Stimulated activated CD8-positive, alpha-beta memory T cell treated with anti-CD3 and anti-CD28 coated beads, Interleukin-15, amount 100 ng/mL, for 4 hours (primary cell): Measurements from ENCODE around the gene CRCP.
"Not testable (repeated sequence)": the region's sequence is repeated elsewhere in the genome, so short reads cannot be mapped to it uniquely, and the experiment has no call there.

Source experiments
- DNase-seq, 2 donors: peaks; one replicate each; pipeline ENCODE4 v3.0.0-alpha.2; 2020; ENCODE audit warnings: low read depth in 2 of 2

The CRCP gene

GRCh38 chr7:66114743-66115649, at the start of gene CRCP:
CRCP (plus strand) TSS chr7:66114847; CDS start chr7:66114963, 116 bp downstream.
- peak; percentile 67 to 69 for DNase-seq

- DNase-seq: no peak
Observed at GRCh38 chr7:66069732-66070131, 44.9 kb upstream of the CRCP start.

- DNase-seq: no peak
Observed at GRCh38 chr7:66070222-66070621, 44.4 kb upstream of the CRCP start.

GRCh38 chr7:66072208-66072607, 42.4 kb upstream of the CRCP start:
- not testable (repeated sequence) for DNase-seq

GRCh38 chr7:66075590-66076461, 38.8 kb upstream of the CRCP start, which contains the start of gene ASL:
ASL (plus strand) TSS chr7:66075819; CDS start chr7:66076082, 263 bp downstream.
- DNase-seq: peak; percentile 71 to 79

GRCh38 chr7:66076462-66077329, 38.0 kb upstream of the CRCP start:
- DNase-seq: no peak

- DNase-seq: no peak
Observed at GRCh38 chr7:66078067-66078466, 36.6 kb upstream of the CRCP start.

- DNase-seq: no peak
Observed at GRCh38 chr7:66082083-66082482, 32.6 kb upstream of the CRCP start.

- no peak for DNase-seq
Observed at GRCh38 chr7:66082886-66083415, 31.7 kb upstream of the CRCP start.

- DNase-seq: no peak
Observed at GRCh38 chr7:66083677-66084076, 31.0 kb upstream of the CRCP start.

- DNase-seq: no peak
Observed at GRCh38 chr7:66088861-66089838, 25.5 kb upstream of the CRCP start.

GRCh38 chr7:66092654-66093053, 22.0 kb upstream of the CRCP start:
- no peak for DNase-seq

- no peak for DNase-seq
Observed at GRCh38 chr7:66095010-66095409, 19.6 kb upstream of the CRCP start.

GRCh38 chr7:66099232-66099550, 15.5 kb upstream of the CRCP start:
- no peak for DNase-seq

- DNase-seq: no peak
Observed at GRCh38 chr7:66099551-66100407, 14.9 kb upstream of the CRCP start.

- no peak for DNase-seq
Observed at GRCh38 chr7:66100408-66101050, 14.1 kb upstream of the CRCP start.

GRCh38 chr7:66102168-66102567, 12.5 kb upstream of the CRCP start:
- DNase-seq: not testable (repeated sequence)

GRCh38 chr7:66103994-66104393, 10.7 kb upstream of the CRCP start:
- DNase-seq: not testable (repeated sequence)
